HL-60/S4 treated with retinoic acid at 250 ng/mL for 4 days and 3 days (cell line): ENCODE results near the gene NXNL1.

Experiments
- in situ Hi-C: fragments of 300-500 bp; cut with MboI; formaldehyde crosslinking; loops from 2 replicates; pipeline ENCODE4 v1.7.0; 2022; ENCODE audit warnings: low sequenced_read_pairs

NXNL1 gene

GRCh38 chr19:17423429-17424208, 37.1 kb downstream of the NXNL1 start:
- in situ Hi-C loops = no loop called here

- in situ Hi-C loops = no loop called here
Observed at GRCh38 chr19:17421942-17422341, 38.8 kb downstream of the NXNL1 start.

GRCh38 chr19:17420475-17420924, 40.2 kb downstream of the NXNL1 start:
- in situ Hi-C loops = no loop called here

GRCh38 chr19:17419621-17420474, 40.9 kb downstream of the NXNL1 start, which contains the start of gene MVB12A:
Gene MVB12A, plus strand, starts transcription at chr19:17420047. Its CDS starts 89 bp downstream, at chr19:17420136.
- in situ Hi-C loops = no loop called here

GRCh38 chr19:17419154-17419620, 41.5 kb downstream of the NXNL1 start:
- in situ Hi-C loops = no loop called here

GRCh38 chr19:17418710-17419109, 42.0 kb downstream of the NXNL1 start:
- in situ Hi-C loops = no loop called here

- in situ Hi-C loops = no loop called here
Observed at GRCh38 chr19:17415121-17415520, 45.6 kb downstream of the NXNL1 start.

- in situ Hi-C loops = no loop called here
Observed at GRCh38 chr19:17414097-17414496, 46.6 kb downstream of the NXNL1 start.

- in situ Hi-C loops = no loop called here
Observed at GRCh38 chr19:17411801-17412200, 48.9 kb downstream of the NXNL1 start.

GRCh38 chr19:17409990-17410389, 50.7 kb downstream of the NXNL1 start:
- in situ Hi-C loops = no loop called here

GRCh38 chr19:17406887-17407196, 53.9 kb downstream of the NXNL1 start:
- in situ Hi-C loops = no loop called here

GRCh38 chr19:17406046-17406886, 54.5 kb downstream of the NXNL1 start:
- in situ Hi-C loops = no loop called here
